Adrenal gland (tissue), 12 donors: Measurements from ENCODE around the gene PON2. TPM values are rescaled to one million over a fixed set of nuclear protein-coding genes. Genes with fewer than 3 reads are reported as not detected.

Experiments
- DNase-seq, 7 donors: peaks; one replicate each; pipeline ENCODE4 v3.0.0-alpha.2; 2019 to 2020
- H3K27ac ChIP-seq, 5 donors: fragments of 200-600 bp; sonication (generic) in 4 of 5; 1 replicate in 3 of 5; 2 replicates in 2 of 5; pipeline versions ENCODE4 v1.5.1 to v1.8.0; 2016 to 2020; ENCODE audit warnings: mild to moderate bottlenecking in 1 of 5
- H3K27me3 ChIP-seq: fragments of 200-600 bp; 2 replicates; pipeline ENCODE4 v1.8.0; 2021
- H3K36me3 ChIP-seq, 2 donors: fragments of 200-600 bp; replicated peaks in 1 of 2; 1 replicate in 1 of 2; 2 replicates in 1 of 2; pipeline versions ENCODE4 v1.5.1 to v1.8.0; 2018 to 2022
- H3K4me1 ChIP-seq, 2 donors: fragments of 200-600 bp; replicated peaks in 1 of 2; 1 replicate in 1 of 2; 2 replicates in 1 of 2; pipeline versions ENCODE4 v1.5.1 to v1.8.0; 2018 to 2021
- H3K4me3 ChIP-seq, 4 donors: fragments of 200-600 bp; sonication (generic) in 3 of 4; one replicate each; pipeline ENCODE4 v1.5.1; 2016 to 2018
- H3K9me3 ChIP-seq, 3 donors: fragments of 200-600 bp; sonication (generic) in 1 of 3; replicated peaks in 1 of 3; 1 replicate in 2 of 3; 2 replicates in 1 of 3; pipeline versions ENCODE4 v1.5.1 to v1.8.0; 2016 to 2021
- POLR2A ChIP-seq, 2 donors: fragments of 450-650 bp; IDR thresholded peaks; one replicate each; pipeline ENCODE4 v1.6.1; 2017; ENCODE audit warnings: antibody characterized with exemption in 2 of 2, mild to moderate bottlenecking in 2 of 2, moderate library complexity in 1 of 2
- WGBS, 4 donors: extraction: QIAGEN DNeasy Blood & Tissue Kit in 2 of 4; methylation state at CpG; one replicate each; pipeline versions ENCODE4 v1.1.5 to v1.1.7; 2013 to 2017; 5-methylcytosine and 5-hydroxymethylcytosine counted together
- intact Hi-C, 2 donors: fragments of 100-400 bp; cut with DNase I; formaldehyde crosslinking; loops; one replicate each; pipeline versions ENCODE4 v1.14.1 to v1.15.0; 2022 to 2023
- polyA plus RNA-seq, 3 donors: library from polyadenylated mRNA; stranded (reverse); fragments of 200-250 nt in 2 of 3; fragments of 350-450 nt in 1 of 3; fragmentation: Illumina TruSeq in 1 of 3; extraction: RNeasy Lipid Tissue Mini Kit (QIAGEN cat#74804) in 1 of 3; gene quantifications; one replicate each; pipeline ENCODE4 v1.2.3, GENCODE V29; 2013 to 2014
- total RNA-seq, 9 donors: library from RNA; depleted of rRNA in 4 of 9; stranded (reverse); fragments of >200 nt in 4 of 9; fragments of 120-200 nt in 1 of 9; fragmentation: NEBNext Ultra II Directional in 1 of 9; extraction: Animal tissue kit (Norgen Biotek cat#: 25700) in 1 of 9; gene quantifications; one replicate each; pipeline versions ENCODE4 v1.1.0 to v1.2.4, GENCODE V29; 2013 to 2023
- TF ChIP-seq, protein P1 (sequence below), 6 experiments: fragments of 450-650 bp in 4 of 6; fragments of 200-600 bp in 2 of 6; sonication (generic) in 1 of 6; IDR thresholded peaks; 1 replicate in 5 of 6; 2 replicates in 1 of 6; pipeline versions ENCODE4 v1.5.1 to v1.8.0; 2016 to 2021; ENCODE audit warnings: antibody characterized with exemption in 6 of 6, mild to moderate bottlenecking in 2 of 6, moderate library complexity in 1 of 6
- donor health status: healthy with polysubstance abuse.
- donor health status: Bipolar disorder and iron deficiency.
- donor health status: DM: yes; HTN: yes; CAD: no.
- donor health status: DM: no; HTN: no; CAD: no.
- donor health status: DM: no; HTN: no; CAD: no.
- donor health status: DM: yes; HTN: yes; CAD: no.

PON2 gene
- total and polyA plus RNA-seq, 12 donors = 74.4 to 369 (median 230) TPM

DNA sequence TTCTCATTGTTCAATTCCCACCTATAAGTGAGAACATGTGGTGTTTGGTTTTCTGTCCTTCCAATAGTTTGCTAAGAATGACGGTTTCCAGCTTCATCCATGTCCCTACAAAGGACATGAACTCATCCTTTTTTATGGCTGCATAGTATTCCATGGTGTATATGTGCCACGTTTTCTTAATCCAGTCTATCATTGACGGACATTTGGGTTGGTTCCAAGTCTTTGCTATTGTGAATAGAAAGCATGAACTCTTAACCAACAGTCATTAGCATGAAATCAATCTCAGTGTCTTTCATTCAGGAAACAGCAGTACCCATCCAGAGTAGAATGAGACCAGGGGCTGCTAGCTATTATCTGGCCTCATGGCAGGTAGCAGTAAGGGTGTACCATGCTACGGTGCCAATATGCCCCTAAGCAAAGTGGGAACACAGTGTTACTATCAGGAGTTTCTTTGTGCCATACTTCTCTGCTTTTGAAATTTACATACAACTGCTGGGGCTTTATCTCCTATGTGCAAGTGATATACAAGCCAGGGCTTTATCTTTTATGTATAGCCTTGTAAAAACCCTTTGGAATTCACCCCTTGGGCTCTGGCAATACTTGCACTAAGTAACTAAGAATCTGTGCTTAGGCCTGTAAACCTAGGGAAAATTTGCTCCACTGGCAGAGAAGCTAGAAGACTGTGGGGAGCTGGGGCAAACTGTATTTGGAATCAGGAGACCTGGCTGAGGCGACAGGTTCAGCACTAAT lies 5.4 kb downstream of the PON2 start:
- Histone ChIP-seq H3K9me3 (no peaks in the 10 kb centered on the region), H3K4me3 (no peak overlapping the region), H3K4me1 (peaks cover 9 to 34% of the 10 kb centered on the region in 2 donors), H3K27ac (no peak overlapping the region), H3K36me3 (no peaks in the 10 kb centered on the region), H3K27me3 (no peaks in the 10 kb centered on the region)
- no peak for DNase-seq
- intact Hi-C loops = no loop called here
- no peak for TF ChIP-seq POLR2A (IDR thresholded peaks at IDR 0.05)
- TF ChIP-seq, protein P1, sequence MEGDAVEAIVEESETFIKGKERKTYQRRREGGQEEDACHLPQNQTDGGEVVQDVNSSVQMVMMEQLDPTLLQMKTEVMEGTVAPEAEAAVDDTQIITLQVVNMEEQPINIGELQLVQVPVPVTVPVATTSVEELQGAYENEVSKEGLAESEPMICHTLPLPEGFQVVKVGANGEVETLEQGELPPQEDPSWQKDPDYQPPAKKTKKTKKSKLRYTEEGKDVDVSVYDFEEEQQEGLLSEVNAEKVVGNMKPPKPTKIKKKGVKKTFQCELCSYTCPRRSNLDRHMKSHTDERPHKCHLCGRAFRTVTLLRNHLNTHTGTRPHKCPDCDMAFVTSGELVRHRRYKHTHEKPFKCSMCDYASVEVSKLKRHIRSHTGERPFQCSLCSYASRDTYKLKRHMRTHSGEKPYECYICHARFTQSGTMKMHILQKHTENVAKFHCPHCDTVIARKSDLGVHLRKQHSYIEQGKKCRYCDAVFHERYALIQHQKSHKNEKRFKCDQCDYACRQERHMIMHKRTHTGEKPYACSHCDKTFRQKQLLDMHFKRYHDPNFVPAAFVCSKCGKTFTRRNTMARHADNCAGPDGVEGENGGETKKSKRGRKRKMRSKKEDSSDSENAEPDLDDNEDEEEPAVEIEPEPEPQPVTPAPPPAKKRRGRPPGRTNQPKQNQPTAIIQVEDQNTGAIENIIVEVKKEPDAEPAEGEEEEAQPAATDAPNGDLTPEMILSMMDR (IDR thresholded peaks at IDR 0.05) = no peak
- 69 to 78% (median 72%) methylated on average over 4 to 5 of the region's 5 CpGs for WGBS, 4 donors

DNA sequence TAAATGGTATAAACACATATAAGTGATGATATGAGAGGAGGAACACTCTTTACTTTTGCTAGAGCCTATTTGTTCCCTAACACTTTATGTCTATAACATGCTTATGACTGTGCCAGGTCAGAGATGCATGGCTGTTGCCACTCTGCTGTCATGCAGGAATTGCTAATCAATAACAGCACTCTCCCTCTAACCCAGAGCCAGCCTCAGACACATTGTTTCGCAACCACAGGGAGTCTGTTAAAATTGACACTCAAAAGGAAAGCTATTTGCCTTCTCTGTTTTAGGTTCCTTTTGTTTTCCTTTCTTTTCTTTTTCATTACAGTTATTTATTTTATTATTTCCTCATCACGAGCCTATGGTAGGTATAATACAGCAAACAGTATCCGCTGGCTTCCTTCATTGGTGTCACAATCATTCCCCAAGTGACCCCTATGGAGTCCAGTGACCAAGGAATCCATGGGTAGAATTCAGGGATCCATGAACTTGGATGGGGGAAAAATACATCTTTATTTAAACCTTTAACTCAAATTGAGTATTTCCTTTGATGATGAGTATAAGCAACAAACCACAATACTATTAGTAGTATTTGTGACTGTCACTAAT lies 6.8 kb downstream of the PON2 start:
- Histone ChIP-seq H3K4me3 (no peak overlapping the region), H3K4me1 (peaks cover 9 to 25% of the 10 kb centered on the region in 2 donors), H3K27ac (no peak overlapping the region), H3K9me3 (no peaks in the 10 kb centered on the region), H3K27me3 (no peaks in the 10 kb centered on the region), H3K36me3 (no peaks in the 10 kb centered on the region)
- intact Hi-C loops = no loop called here
- WGBS, 4 donors = 86 to 92% (median 90%) methylated on average over 3 of the region's 3 CpGs
- TF ChIP-seq POLR2A (IDR thresholded peaks at IDR 0.05) = no peak
- TF ChIP-seq, protein P1 (IDR thresholded peaks at IDR 0.05) = no peak
- no peak for DNase-seq

DNA sequence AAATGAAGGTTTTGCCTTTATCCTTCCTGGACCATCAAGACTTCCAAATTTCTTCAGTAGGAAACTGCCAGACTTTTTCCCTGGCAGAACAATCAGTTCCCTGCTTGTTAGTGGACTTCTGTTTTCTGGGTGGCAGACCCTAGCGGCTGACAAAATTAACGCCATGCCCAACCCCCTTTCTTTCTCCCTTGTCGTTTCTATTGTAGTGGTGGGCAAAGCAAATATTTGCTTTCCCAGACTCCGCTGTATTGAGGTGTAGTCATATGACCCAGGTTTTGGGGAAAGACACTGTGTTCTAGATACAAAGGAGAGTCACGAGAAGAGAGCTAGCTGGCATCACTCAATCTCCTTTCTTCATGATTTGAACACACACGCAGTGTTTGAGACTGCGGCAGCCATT lies 7.7 kb downstream of the PON2 start:
- intact Hi-C loops = no loop called here
- H3K4me1 ChIP-seq = peaks cover 9 to 16% of the 10 kb centered on the region in 2 donors
- H3K9me3 ChIP-seq = no peaks in the 10 kb centered on the region
- H3K36me3 ChIP-seq = no peaks in the 10 kb centered on the region
- no peak for TF ChIP-seq POLR2A (IDR thresholded peaks at IDR 0.05)
- TF ChIP-seq, protein P1 (IDR thresholded peaks at IDR 0.05) = no peak
- no peaks in the 10 kb centered on the region for H3K27me3 ChIP-seq
- no peak overlapping the region for H3K27ac ChIP-seq
- no peak for DNase-seq
- no peak overlapping the region for H3K4me3 ChIP-seq
- WGBS, 4 donors = 87 to 97% (median 90%) methylated on average over 7 of the region's 7 CpGs

DNA sequence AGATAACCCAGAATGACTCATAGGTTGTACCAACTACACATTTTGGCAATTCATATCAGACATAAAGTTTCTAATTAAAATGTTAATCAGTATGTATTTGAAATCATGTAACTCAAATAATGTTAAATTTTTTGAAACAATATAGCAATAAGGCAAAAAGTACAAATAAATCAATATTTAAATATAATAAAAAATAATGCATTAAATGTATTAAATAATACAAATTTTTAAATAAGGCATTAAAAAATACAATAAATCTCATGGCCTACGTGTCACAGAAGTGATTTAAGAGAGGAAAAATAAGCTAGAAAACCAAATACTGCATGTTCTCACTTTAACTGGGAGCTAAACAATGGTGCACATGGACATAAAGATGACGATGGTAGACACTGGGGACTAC lies 9.1 kb downstream of the PON2 start:
- WGBS, 4 donors = 78 to 87% (median 83%) methylated on average over 2 of the region's 2 CpGs
- Histone ChIP-seq H3K4me3 (no peak overlapping the region), H3K9me3 (no peaks in the 10 kb centered on the region), H3K4me1 (peaks cover 8 to 9% of the 10 kb centered on the region in 2 donors), H3K36me3 (no peaks in the 10 kb centered on the region), H3K27me3 (no peaks in the 10 kb centered on the region), H3K27ac (no peak overlapping the region)
- DNase-seq = no peak
- TF ChIP-seq POLR2A (IDR thresholded peaks at IDR 0.05) = no peak
- TF ChIP-seq, protein P1 (IDR thresholded peaks at IDR 0.05) = no peak
- intact Hi-C loops = no loop called here
